Effector memory CD4-positive, alpha-beta T cell (primary cell): ENCODE results near the gene CCNQ.

Experiments used
- DNase-seq, 3 donors: peaks; one replicate each; pipeline ENCODE4 v3.0.0-alpha.2; 2020
- H3K27ac ChIP-seq: 2 replicates; pipeline ENCODE4 v1.7.0; 2013; ENCODE audit warnings: mild to moderate bottlenecking, low read length, moderate library complexity; ENCODE audit not compliant: insufficient read depth, poor library complexity, severe bottlenecking
- H3K27me3 ChIP-seq: replicated peaks from 2 replicates; pipeline ENCODE4 v1.7.0; 2013; ENCODE audit warnings: mild to moderate bottlenecking, low read length; ENCODE audit not compliant: insufficient read depth, control insufficient read depth, poor library complexity, severe bottlenecking
- H3K36me3 ChIP-seq: 2 replicates; pipeline ENCODE4 v1.7.0; 2013; ENCODE audit warnings: mild to moderate bottlenecking, low read length, moderate library complexity; ENCODE audit not compliant: control insufficient read depth, insufficient read depth
- H3K4me1 ChIP-seq: 2 replicates; pipeline ENCODE4 v1.7.0; 2013; ENCODE audit warnings: low read length, mild to moderate bottlenecking; ENCODE audit not compliant: control insufficient read depth, insufficient read depth, poor library complexity, severe bottlenecking
- H3K4me3 ChIP-seq: 2 replicates; pipeline ENCODE4 v1.7.0; 2013; ENCODE audit warnings: low read length, low read depth, mild to moderate bottlenecking; ENCODE audit not compliant: insufficient read depth, poor library complexity, severe bottlenecking
- H3K9me3 ChIP-seq: 2 replicates; pipeline ENCODE4 v1.7.0; 2013; ENCODE audit warnings: mild to moderate bottlenecking, low read length, moderate library complexity; ENCODE audit not compliant: control insufficient read depth

The CCNQ gene

DNA sequence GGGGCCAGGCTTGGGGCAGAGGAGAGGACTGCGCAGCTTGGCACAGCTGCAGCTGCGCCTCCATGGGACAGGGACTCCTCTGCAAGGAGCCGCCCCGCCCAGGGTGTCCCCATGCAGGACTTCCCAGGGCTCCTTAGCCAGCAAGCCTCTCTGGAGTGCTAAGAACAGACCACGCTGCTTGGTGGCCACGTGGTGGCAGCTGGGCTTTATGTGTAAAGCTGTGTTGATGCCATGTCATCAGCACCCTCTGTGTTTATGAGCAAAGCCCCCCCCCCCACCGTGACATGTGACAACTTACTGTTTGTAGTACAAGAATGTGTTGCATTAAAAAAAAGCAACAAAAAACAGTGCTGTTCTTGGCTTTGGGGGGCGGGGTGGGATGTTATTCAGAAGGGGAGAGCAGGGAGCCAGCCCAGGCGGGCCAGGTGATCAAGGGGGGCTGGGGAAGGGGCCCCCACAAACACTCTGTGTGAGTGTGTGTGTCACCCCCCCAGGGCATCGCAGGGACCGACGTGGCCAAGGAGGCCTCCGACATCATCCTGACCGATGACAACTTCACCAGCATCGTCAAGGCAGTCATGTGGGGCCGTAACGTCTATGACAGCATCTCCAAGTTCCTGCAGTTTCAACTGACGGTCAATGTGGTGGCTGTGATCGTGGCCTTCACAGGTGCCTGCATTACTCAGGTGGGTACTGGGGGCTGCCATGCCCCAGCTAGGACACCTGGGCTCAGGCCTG lies 41.2 kb downstream of the CCNQ start:
- H3K27me3 ChIP-seq = no peaks in the 10 kb centered on the region
- H3K36me3 ChIP-seq = no peaks in the 10 kb centered on the region
- DNase-seq = no peak
- no peaks in the 10 kb centered on the region for H3K4me1 ChIP-seq
- no peaks in the 10 kb centered on the region for H3K9me3 ChIP-seq
- H3K4me3 ChIP-seq = no peak overlapping the region
- H3K27ac ChIP-seq = no peak overlapping the region

DNA sequence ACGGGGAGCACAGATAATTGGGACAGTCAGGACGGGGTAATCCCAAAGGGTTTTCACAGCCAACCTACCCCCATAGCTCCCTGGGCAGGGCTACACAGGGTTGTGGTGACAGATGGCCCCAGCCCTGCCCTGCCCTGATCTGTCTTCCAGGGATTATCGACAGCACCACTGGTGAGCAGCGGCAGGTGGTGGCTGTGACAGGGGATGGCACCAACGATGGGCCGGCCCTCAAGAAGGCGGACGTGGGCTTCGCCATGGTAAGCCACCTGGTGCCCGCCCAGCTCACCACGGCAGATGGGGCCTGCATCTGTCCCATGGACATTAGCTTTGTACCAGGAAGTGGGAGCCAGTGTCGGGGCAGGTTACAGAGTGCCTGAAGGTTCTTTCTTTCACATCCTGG lies 42.2 kb downstream of the CCNQ start:
- no peaks in the 10 kb centered on the region for H3K9me3 ChIP-seq
- no peaks in the 10 kb centered on the region for H3K27me3 ChIP-seq
- H3K4me1 ChIP-seq = no peaks in the 10 kb centered on the region
- H3K27ac ChIP-seq = no peak overlapping the region
- DNase-seq = no peak
- no peak overlapping the region for H3K4me3 ChIP-seq
- no peaks in the 10 kb centered on the region for H3K36me3 ChIP-seq

DNA sequence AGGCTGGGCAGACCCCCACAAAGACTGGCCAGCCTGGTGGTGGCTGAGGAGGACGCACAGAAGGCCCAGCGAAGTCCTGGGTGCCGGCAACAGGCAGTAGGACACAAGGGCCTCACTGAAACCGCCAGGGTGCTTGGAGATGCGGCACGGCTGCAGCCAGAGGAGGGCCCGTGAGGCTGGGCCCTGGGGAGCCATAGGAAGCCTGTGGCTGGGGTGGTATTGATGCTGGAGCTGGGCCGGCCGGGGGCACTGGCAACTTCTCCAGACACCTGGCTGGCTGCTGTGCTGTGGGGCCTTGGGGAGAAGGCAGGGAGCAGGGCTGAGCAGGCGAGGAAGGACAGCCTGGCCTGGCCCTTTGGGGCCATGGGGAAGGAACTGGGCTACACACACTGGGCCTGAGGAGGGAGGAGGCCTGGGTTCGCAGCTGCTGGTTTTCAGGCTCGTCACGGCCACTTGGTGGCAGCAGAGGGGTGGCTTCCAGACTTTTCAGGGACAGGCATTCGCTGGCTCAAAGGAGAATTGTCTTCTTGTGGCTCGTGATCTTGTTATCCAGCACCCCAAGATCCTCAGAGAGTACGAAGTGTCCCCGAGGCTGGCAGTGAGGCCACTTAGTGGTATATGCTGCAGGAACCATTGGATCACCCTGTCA lies 44.3 kb downstream of the CCNQ start:
- DNase-seq = peak; percentile 1 to 35 (median 17)
- Histone ChIP-seq H3K9me3 (no peaks in the 10 kb centered on the region), H3K27ac (no peak overlapping the region), H3K4me1 (no peaks in the 10 kb centered on the region), H3K36me3 (no peaks in the 10 kb centered on the region), H3K4me3 (no peak overlapping the region), H3K27me3 (no peaks in the 10 kb centered on the region)

DNA sequence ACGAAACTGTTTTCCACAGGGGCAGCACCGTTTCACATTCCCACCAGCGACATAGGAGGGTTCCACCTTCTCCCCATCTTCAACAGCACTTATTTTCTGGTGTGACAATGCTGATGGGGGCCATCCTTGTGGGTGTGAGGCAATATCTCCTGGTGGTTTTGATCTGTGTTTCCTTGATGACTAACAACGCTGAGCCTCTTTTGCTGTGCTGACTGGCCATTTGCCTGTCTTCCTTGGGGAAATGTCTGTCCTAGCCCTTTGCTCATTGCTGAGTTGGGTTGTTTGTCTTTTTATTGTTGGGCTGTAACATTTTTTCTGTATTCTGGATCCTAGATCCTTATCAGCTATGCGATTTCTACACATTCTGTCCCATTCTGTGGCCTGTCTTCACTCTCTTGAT lies 47.8 kb downstream of the CCNQ start:
- Histone ChIP-seq H3K4me3 (no peak overlapping the region), H3K27ac (no peak overlapping the region), H3K4me1 (no peaks in the 10 kb centered on the region), H3K27me3 (no peaks in the 10 kb centered on the region), H3K36me3 (no peaks in the 10 kb centered on the region), H3K9me3 (no peaks in the 10 kb centered on the region)
- DNase-seq = no peak

DNA sequence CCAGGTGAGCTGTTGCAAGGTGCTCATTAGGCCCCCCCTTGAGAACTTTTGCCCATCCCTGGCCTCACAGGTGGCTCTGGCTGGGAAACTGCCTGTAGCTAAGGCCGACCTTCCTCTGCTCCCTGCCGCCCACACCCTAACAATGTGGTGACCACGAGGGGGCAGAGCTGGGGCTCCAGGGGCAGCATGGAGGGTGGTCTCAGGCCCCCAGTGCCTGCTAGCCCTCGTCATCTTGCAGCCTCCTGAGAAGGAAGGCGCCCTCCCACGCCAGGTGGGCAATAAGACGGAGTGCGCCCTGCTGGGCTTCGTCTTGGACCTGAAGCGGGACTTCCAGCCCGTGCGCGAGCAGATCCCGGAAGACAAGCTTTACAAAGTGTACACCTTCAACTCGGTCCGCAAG lies 49.1 kb downstream of the CCNQ start:
- Histone ChIP-seq H3K4me1 (no peaks in the 10 kb centered on the region), H3K4me3 (no peak overlapping the region), H3K36me3 (no peaks in the 10 kb centered on the region), H3K27me3 (no peaks in the 10 kb centered on the region), H3K9me3 (no peaks in the 10 kb centered on the region), H3K27ac (no peak overlapping the region)
- DNase-seq = no peak

DNA sequence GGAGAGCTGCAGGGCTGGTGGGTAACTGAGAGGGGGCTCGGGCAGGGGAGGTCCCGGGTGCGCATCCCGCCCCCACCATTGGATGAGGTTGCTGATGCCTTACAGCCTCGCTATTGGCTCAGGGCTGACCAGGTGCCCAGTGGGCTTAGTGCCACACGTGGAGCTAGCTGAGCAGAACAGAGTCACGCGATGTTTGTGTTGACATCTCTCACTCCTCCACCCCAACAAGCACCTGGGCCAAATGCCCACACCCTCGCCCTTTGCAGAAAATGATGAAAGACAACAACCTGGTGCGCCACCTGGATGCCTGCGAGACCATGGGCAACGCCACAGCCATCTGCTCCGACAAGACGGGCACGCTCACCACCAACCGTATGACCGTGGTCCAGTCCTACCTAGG lies 49.7 kb downstream of the CCNQ start:
- Histone ChIP-seq H3K4me3 (no peak overlapping the region), H3K27ac (no peak overlapping the region), H3K4me1 (no peaks in the 10 kb centered on the region), H3K27me3 (no peaks in the 10 kb centered on the region), H3K9me3 (no peaks in the 10 kb centered on the region), H3K36me3 (no peaks in the 10 kb centered on the region)
- DNase-seq = no peak

DNA sequence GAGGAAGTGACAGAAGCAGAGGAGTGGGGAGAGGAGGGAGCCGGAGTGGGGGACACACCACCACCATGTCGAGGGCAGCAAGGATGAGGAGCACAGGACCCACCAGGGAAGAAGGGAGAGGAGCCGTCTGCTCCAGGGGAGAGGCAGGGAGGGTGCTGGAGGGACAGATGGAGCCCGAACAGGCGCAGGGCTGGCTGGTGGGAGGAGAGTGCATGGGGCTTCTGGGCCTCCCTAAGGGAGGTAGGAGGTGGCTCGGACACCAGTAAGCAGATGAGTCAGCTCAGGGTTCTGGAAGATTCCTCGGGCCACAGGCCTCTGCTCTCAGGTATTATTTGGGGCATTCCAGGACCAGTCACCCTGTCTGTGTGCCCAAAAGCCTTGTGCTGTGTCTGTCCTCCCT lies 51.7 kb downstream of the CCNQ start:
- no peaks in the 10 kb centered on the region for H3K9me3 ChIP-seq

DNA sequence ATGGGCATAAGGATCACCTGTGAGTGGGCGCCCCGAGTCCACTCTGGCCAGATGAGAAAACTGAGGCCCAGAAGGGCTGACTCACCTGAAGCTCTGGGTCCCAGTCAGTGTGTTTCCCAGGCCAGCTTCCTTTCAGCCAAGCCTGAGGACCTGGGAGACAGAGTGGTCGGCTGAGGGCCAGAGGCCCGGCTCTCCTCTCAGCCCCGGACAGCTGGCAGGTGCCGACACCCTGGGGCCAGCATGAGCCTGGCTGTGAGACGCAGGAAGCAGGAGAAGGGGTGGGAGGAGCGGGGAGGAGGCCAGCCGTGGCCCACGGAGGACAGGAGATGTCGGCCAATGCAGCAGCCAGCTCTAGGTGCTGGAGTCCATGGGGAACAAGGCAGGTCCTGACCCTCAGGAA lies 52.6 kb downstream of the CCNQ start:
- no peaks in the 10 kb centered on the region for H3K36me3 ChIP-seq
- DNase-seq = no peak

More for the DNA sequence above, 51.7 kb downstream of the CCNQ start:
- DNase-seq = no peak
- H3K27ac ChIP-seq = no peak overlapping the region
- no peaks in the 10 kb centered on the region for H3K4me1 ChIP-seq
- no peaks in the 10 kb centered on the region for H3K27me3 ChIP-seq
- no peak overlapping the region for H3K4me3 ChIP-seq
- no peaks in the 10 kb centered on the region for H3K36me3 ChIP-seq

DNA sequence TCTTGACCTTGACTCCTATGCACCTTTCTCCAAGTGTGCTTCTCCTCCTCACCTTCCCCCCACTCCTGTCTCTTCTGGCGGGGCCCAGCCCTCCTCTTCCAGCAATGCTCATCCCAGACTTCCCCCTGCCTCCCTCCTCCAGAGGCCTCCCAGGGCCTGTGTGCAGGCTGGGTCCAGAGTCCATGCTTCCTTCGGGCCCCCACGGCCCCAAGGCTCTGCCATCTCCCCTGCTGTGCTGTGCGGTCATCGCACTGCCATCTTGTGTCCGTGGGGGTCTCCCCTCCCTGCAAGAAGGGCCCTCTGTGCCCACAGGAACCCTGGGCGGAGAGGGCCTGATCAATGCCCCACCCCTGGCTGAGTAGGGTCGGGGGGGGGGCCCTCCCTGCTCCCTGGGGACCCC lies 54.2 kb downstream of the CCNQ start:
- no peaks in the 10 kb centered on the region for H3K4me1 ChIP-seq
- H3K27ac ChIP-seq = no peak overlapping the region
- no peak for DNase-seq
- H3K4me3 ChIP-seq = no peak overlapping the region
- no peaks in the 10 kb centered on the region for H3K36me3 ChIP-seq
- H3K9me3 ChIP-seq = no peaks in the 10 kb centered on the region
- no peaks in the 10 kb centered on the region for H3K27me3 ChIP-seq

More for the DNA sequence above, 52.6 kb downstream of the CCNQ start:
- no peak overlapping the region for H3K4me3 ChIP-seq
- H3K4me1 ChIP-seq = no peaks in the 10 kb centered on the region
- no peaks in the 10 kb centered on the region for H3K9me3 ChIP-seq
- H3K27ac ChIP-seq = no peak overlapping the region
- H3K27me3 ChIP-seq = no peaks in the 10 kb centered on the region

DNA sequence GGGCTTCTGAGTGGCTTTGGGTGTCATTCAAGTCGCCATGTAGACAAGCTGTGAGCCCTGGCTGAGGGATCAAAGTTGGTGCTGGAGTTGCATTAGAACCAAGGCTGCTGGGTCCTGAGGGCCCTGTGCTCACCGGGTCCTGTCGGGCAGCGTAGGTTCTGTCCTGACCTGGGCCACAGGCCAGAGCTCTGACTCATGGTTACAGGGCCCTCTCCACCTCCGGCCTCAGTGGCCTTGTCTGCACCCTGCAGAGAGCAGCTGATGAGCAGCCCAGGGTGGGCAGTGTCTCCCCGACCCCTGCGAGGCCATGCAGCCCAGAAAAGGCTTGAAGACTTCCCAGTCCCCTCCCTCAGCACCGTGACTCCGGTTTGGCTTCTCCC lies 59.0 kb downstream of the CCNQ start:
- Histone ChIP-seq H3K27ac (no peak overlapping the region), H3K9me3 (no peaks in the 10 kb centered on the region), H3K4me3 (no peak overlapping the region), H3K36me3 (no peaks in the 10 kb centered on the region), H3K4me1 (no peaks in the 10 kb centered on the region), H3K27me3 (no peaks in the 10 kb centered on the region)
- no peak for DNase-seq
